GM19035 (cell line): ENCODE measurements around the gene TAF4.
"Not testable (repeated sequence)": the region's sequence is repeated elsewhere in the genome, so short reads cannot be mapped to it uniquely, and the experiment has no call there.

ENCODE experiments used
- ATAC-seq: cut with Tn5 transposase; IDR thresholded peaks from one replicate; pipeline ENCODE4 v1.9.1; 2021; ENCODE audit not compliant: unreplicated experiment

TAF4 gene

GRCh38 chr20:61949714-61950640 lies 115.7 kb downstream of the TAF4 start:
- ATAC-seq = no peak

- no peak for ATAC-seq
Measured at GRCh38 chr20:61949363-61949713, 116.3 kb downstream of the TAF4 start.

GRCh38 chr20:61948586-61949362 lies 116.9 kb downstream of the TAF4 start:
- ATAC-seq = no peak

DNA sequence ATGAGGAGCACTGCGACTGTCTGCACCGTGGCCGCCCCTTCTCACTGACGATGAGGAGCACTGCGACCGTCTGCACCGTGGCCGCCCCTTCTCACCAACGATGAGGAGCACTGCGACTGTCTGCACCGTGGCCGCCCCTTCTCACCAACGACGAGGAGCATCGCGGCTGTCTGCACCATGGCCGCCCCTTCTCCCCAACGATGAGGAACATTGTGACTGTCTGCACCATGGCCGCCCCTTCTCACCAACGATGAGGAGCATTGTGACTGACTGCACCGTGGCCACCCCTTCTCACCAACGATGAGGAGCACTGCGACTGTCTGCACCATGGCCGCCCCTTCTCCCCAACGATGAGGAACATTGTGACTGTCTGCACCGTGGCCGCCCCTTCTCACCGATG lies 117.6 kb downstream of the TAF4 start:
- not testable (repeated sequence) for ATAC-seq

- not testable (repeated sequence) for ATAC-seq
Measured at GRCh38 chr20:61945495-61945894, 120.2 kb downstream of the TAF4 start.

GRCh38 chr20:61944967-61945366 lies 120.7 kb downstream of the TAF4 start:
- ATAC-seq = not testable (repeated sequence)

GRCh38 chr20:61942526-61942925 lies 123.2 kb downstream of the TAF4 start:
- no peak for ATAC-seq

DNA sequence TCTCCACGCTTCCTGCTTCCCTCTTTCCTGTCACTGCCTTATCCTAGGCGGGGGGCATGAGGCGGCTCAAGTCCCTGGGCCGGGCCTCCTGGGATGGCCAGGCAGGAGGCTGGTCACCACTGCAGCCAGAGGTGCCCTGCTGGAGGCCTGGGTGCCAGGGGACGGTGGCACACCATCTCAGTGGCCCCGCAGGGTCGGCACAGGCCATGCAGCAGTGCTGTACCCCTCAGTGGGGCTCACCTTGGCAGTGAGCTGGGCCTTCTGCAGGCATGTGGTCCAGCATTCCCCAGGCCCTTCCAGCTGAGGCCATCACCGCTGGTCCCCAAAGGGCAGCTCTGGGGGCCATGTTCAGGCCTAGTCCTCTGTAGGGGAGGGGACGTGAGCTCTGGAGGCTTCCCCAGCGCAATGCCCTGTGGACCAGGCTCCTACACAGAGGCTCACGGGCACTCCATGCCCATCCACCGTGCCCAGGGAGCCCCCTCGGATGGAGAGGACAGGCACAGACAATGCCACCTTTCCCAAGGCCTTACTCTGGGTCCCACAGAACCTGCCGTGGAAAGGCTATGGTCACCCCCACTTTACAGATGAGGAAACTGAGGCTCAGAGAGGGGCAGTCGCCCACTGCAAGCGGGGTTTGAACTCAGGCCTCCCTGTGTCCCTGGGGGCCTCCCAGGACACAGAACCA lies 123.8 kb downstream of the TAF4 start:
- no peak for ATAC-seq

GRCh38 chr20:61940976-61941720 lies 124.5 kb downstream of the TAF4 start:
- ATAC-seq = no peak

DNA sequence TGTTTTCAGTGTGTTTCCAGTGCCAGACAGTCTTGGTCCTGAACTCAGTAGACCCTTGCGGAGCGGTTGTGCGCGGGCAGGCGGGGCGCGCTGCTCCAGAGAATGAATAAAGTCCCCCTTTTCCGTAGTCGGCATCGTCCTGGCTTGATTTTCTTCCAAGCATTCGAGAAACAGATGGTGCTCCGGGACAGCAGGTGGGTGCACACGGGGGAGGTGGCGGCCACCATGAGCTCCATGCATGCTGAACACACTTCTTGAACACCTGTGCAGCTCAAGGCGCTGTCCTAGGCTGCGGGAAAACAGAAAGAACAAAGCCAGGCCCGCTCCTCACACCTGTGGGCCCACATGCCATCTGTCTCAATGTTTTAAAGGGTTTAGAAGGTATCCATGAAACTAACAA lies 125.2 kb downstream of the TAF4 start:
- no peak for ATAC-seq

- no peak for ATAC-seq
Measured at GRCh38 chr20:61939691-61940360, 125.9 kb downstream of the TAF4 start.

DNA sequence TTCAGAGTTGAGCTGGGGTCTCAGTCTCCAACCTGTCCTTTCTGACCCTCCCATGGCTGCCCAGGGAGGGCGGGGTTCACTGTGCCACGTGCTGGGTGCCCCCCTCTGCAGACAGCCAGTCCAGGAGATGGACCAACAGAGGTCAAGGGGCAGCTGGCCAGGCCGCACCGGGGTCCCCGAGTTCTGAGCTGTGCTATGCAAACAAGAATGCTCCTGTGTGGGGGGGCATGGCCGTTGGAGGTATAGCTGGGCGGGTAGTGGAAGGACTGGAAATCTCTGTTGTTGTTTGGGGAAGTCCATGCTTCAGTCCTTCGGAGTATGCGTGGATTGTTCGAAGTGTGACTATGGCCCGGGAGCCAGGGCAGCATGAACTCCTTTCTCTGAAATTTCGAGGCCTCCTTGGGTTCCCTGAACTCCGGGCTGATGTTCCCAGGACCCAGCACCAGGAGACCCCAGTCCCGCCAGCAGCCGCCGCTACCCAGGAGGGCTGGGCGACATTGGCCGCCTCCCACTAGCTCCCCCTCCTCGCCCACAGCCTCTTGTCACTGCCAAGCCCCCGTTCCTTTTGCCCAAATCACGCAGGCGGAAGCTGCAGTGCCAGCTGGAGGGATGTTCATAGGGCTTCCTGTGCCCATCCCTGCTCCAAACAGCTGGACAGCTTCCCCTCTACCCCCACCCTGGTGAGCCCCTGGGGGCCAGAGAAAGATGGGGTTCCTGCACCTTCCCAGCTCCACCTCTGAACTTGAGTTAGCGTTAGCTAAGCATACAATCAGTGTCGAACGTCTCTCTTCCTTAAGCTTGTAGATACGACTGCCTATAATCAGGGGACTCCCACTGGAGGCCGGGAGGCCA lies 126.6 kb downstream of the TAF4 start:
- no peak for ATAC-seq

GRCh38 chr20:61937963-61938838 lies 127.5 kb downstream of the TAF4 start:
- ATAC-seq = no peak

DNA sequence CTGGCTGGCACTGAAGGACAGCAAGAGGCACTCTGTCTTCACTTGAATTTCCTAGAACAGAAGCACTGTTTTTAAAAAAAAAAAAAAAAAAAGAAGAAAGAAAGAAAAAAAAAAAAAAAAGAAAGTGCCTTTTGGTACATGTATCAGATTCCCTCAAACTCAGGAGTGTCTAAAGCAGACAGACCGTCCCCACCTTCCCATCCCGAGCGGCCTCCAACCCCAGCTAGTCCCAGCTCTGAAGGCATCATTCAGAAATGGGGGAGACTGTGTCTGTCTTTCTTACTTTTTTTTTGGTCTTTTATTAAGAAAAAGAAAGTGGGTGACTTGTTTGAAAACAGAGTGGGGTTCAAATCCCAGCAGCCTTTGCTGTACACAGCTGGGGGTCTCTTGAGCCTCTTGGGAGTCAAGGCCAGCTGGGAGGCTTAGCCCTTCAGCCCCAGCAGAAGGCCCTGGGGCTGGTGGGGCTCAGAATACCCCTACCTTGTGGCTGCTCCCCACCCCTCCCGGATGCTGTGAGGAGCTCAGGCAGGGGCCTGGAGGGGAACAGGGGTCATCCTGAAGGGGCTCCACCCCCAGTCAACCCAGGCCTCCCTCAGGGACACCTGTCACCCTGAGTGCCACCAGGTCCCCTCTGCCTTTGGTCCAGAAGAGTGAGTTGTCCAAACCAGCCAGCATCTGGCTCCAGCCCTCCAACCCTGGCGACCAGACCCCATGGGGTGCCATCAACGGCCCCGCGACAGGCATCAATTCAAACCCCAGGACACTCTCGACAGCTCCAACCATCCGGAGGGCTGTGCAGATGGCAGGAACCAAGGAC lies 128.3 kb downstream of the TAF4 start:
- no peak for ATAC-seq

- no peak for ATAC-seq
Measured at GRCh38 chr20:61936701-61937131, 129.0 kb downstream of the TAF4 start.

DNA sequence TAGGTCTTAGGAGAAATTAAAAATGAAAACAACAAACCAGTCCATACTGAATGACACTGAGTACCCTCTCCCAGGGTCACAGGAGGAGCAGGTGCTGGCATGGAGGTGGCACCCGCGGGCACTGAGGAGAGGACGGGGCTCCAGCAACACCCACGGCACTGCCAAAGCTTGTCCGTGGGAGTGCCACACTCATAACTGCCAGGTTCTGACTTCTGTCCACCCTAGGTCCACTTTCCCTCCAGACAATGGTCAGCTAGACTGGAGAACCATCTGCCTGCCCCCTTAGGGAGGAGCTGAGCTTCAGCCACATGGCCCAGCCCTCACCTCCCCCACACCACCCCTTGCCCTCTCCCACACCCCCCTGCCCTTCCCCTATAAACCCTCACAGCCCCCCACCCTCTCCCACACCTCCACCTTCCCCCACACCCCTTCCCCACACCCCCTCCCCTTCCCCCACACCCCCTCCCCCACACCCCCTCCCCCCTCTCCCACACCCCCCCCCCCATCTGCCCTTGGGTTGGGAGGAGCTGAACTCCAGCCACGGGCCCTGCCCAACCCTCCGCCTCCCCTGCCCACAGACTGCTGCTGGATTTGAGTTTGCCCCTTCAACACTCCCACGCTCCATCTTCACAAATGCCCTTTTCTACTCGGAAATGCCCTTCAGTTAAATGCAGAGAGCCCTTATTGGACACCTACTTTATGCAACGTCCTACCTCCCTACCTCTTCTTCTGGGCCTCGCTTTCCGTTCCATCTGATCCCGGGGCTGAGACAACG lies 129.6 kb downstream of the TAF4 start:
- no peak for ATAC-seq
